HL-60 (cell line): ENCODE data around the gene SMIM30.
"Not testable (repeated sequence)": the region's sequence is repeated elsewhere in the genome, so short reads cannot be mapped to it uniquely, and the experiment has no call there.

Experiments used
- DNase-seq, 2 experiments: peaks; one replicate each; pipeline ENCODE4 v3.0.0-alpha.2; 2010 to 2020; ENCODE audit warnings: low read depth in 1 of 2, low spot score in 1 of 2
- H3K27ac ChIP-seq: fragments of 250-450 bp; sonication (Bioruptor Pico); replicated peaks from 2 replicates; pipeline ENCODE4 v1.5.1; 2020; ENCODE audit warnings: mild to moderate bottlenecking, moderate library complexity
- H3K27me3 ChIP-seq: fragments of 250-450 bp; sonication (Bioruptor Pico); 2 replicates; pipeline ENCODE4 v1.5.1; 2021; ENCODE audit warnings: mild to moderate bottlenecking, moderate library complexity; ENCODE audit not compliant: insufficient read depth, poor library complexity, severe bottlenecking
- H3K4me3 ChIP-seq: replicated peaks from 2 replicates; pipeline ENCODE4 v1.5.1; 2011; ENCODE audit warnings: mild to moderate bottlenecking, control low read depth, low read length; ENCODE audit not compliant: insufficient read depth
- GABPA ChIP-seq: IDR thresholded peaks from 2 replicates; pipeline ENCODE4 v1.6.1; 2012; ENCODE audit warnings: low read depth
- POLR2AphosphoS5 ChIP-seq: IDR thresholded peaks from 2 replicates; pipeline ENCODE4 v1.6.1; 2012; ENCODE audit warnings: low read depth
- REST ChIP-seq: IDR thresholded peaks from 2 replicates; pipeline ENCODE4 v1.6.1; 2012; ENCODE audit warnings: low read depth; ENCODE audit not compliant: insufficient replicate concordance
- SPI1 ChIP-seq: IDR thresholded peaks from 2 replicates; pipeline ENCODE4 v1.6.1; 2012; ENCODE audit warnings: low read depth, mild to moderate bottlenecking, borderline replicate concordance
- long read RNA-seq: library from polyadenylated mRNA; unstranded; transcript quantifications from one replicate; pipeline ENCODE4 v2.0.0, GENCODE V29; 2020
- TF ChIP-seq, protein P1 (sequence below): IDR thresholded peaks from one replicate; pipeline ENCODE4 v1.5.1; 2011; ENCODE audit warnings: low read length, control low read depth, inconsistent platforms; ENCODE audit not compliant: insufficient read depth

The SMIM30 gene
- long read RNA-seq, transcript SMIM30-201 (3 exons, 1,070 nt) = major isoform, 59 of 72 reads
- long read RNA-seq, transcript SMIM30-204 (3 exons, 962 nt) = minor isoform, 11 of 72 reads
- long read RNA-seq, partial matches to known transcripts = 0 of 72 reads
- long read RNA-seq, other reads (novel, unspliced or antisense) = 1 of 72 reads

GRCh38 chr7:113118074-113118959 is at the start of gene SMIM30:
Gene SMIM30, minus strand, starts transcription at chr7:113118554. Its CDS starts 976 bp downstream, at chr7:113117578.
- Histone ChIP-seq H3K4me3 (peak within 1 kb of the TSS; percentile 58), H3K27me3 (no peaks in the 10 kb centered on the region), H3K27ac (peak within 1 kb of the TSS; percentile 79)
- TF ChIP-seq, protein P1, sequence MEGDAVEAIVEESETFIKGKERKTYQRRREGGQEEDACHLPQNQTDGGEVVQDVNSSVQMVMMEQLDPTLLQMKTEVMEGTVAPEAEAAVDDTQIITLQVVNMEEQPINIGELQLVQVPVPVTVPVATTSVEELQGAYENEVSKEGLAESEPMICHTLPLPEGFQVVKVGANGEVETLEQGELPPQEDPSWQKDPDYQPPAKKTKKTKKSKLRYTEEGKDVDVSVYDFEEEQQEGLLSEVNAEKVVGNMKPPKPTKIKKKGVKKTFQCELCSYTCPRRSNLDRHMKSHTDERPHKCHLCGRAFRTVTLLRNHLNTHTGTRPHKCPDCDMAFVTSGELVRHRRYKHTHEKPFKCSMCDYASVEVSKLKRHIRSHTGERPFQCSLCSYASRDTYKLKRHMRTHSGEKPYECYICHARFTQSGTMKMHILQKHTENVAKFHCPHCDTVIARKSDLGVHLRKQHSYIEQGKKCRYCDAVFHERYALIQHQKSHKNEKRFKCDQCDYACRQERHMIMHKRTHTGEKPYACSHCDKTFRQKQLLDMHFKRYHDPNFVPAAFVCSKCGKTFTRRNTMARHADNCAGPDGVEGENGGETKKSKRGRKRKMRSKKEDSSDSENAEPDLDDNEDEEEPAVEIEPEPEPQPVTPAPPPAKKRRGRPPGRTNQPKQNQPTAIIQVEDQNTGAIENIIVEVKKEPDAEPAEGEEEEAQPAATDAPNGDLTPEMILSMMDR = no peak
- no peak for TF ChIP-seq GABPA
- peak; percentile 56; the same call in 1 of the 2 replicates for TF ChIP-seq SPI1
- TF ChIP-seq REST = peak; percentile 70
- peak; percentile 90 for TF ChIP-seq POLR2AphosphoS5
- peak; percentile 74 to 94 for DNase-seq

GRCh38 chr7:113166176-113166575 is 47.8 kb upstream of the SMIM30 start:
- not testable (repeated sequence) for H3K27ac ChIP-seq, H3K4me3 ChIP-seq, H3K27me3 ChIP-seq, DNase-seq

GRCh38 chr7:113161050-113161449 is 42.7 kb upstream of the SMIM30 start:
- TF ChIP-seq SPI1 (peak; percentile 95), GABPA (no peak), REST (no peak), POLR2AphosphoS5 (no peak)
- TF ChIP-seq, protein P1 = no peak
- no peak overlapping the region for H3K4me3 ChIP-seq
- H3K27me3 ChIP-seq = no peaks in the 10 kb centered on the region
- no peak for DNase-seq
- H3K27ac ChIP-seq = no peak overlapping the region

DNA sequence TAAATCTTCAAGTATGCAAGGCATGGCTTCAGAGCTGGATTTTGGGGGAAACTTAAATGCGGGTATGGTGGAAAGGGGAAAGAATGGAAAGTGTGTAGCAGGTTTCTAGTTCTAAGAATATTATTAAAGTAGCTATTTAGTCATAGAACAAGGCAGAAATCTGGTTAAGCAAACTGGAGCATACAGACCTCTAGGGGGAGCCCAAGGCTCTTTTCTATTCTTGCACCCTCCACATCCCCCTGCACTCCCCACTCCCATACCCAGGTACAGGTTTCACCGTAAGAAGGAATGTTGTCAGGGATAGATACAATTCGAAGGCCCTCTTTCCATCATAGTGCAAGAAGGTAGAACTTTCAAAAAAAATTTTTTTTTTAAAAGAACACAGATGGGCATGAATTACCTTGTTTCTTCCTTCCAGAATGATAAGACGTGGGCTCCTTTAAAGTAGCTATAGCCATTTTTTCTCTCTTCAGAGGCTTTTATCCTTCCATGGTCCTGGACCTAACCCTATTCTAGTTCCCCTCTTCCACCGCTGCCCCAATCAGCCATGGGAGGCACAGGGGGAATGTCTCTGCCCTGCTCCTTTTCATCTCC is 41.5 kb upstream of the SMIM30 start:
- H3K27me3 ChIP-seq = no peaks in the 10 kb centered on the region
- TF ChIP-seq, protein P1 = peak; percentile 12
- no peak for TF ChIP-seq REST
- DNase-seq = peak in 1 of 2 experiments; percentile 24
- H3K27ac ChIP-seq = no peak overlapping the region
- H3K4me3 ChIP-seq = no peak overlapping the region
